SIG-M5 (cell line): ENCODE results near the gene CIROP.

Experiments
- DNase-seq: peaks from one replicate; lab custom pipeline; 2025; lab: John Stamatoyannopoulos, UW

The CIROP gene

DNA sequence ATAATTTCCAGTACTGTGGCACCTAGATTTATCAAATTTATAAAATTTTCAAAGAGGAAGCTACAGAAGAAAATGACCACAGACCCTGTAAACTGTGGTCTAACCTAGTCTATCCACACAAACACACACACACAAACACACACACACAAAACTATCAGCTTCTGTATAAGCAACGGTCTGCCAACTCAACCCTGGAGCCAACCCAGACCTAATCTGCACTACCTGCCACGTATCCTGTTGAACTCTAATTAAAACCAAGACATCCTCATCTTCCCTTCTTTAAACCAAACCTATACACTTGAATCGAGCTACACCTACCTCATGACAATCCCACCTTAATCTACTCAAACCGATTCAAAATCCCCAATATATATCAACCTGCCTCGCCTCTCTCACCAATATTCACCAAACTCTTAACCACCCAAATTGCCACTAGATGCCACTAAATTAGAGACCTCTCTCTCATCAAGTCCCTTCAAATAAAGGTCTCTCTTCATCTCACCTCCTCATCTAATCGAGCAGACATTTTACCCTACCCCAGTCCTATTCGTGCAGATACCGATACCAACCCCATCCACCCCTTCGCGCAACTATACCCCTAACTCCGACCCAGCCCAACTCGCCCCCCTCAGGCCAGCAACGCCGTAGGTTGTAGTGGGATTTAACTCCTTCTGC, 10.7 kb downstream of the CIROP start:
- DNase-seq = no peak

DNA sequence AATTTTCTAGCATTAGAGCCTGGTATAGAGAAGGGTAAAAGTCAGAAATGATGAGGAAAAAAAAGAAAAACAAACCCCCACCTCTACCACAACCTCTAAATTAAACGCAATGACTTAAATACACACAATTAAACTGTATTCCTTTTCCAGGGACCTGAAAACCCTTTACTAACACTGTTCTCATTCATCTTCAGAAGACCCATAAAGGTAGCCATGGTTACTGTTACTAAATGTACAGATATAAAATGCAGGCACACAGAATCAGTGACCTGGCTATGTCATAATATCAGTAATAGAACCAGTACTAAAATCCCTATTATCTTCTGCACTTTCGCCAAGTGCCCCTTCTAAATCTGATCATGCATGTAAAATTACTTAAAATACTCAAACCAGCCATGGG, 11.3 kb downstream of the CIROP start:
- DNase-seq = no peak

DNA sequence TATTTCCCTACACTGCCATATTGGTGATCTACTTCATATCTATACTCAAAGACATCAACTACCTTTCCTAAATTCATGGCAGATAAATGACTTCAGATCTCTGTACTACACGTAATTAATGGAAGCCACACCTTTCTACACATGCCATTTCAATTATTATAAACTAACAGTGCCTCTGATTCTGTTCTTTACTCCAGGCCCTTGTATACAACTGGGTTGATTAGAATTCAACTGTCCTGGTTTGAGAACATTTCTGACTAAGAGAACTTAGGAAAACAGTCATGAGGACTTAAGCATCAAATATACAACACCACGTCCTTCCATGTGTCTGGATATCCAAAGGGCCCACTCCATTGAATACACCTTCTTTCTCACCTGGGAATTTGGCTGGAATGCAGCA, 11.7 kb downstream of the CIROP start:
- no peak for DNase-seq

DNA sequence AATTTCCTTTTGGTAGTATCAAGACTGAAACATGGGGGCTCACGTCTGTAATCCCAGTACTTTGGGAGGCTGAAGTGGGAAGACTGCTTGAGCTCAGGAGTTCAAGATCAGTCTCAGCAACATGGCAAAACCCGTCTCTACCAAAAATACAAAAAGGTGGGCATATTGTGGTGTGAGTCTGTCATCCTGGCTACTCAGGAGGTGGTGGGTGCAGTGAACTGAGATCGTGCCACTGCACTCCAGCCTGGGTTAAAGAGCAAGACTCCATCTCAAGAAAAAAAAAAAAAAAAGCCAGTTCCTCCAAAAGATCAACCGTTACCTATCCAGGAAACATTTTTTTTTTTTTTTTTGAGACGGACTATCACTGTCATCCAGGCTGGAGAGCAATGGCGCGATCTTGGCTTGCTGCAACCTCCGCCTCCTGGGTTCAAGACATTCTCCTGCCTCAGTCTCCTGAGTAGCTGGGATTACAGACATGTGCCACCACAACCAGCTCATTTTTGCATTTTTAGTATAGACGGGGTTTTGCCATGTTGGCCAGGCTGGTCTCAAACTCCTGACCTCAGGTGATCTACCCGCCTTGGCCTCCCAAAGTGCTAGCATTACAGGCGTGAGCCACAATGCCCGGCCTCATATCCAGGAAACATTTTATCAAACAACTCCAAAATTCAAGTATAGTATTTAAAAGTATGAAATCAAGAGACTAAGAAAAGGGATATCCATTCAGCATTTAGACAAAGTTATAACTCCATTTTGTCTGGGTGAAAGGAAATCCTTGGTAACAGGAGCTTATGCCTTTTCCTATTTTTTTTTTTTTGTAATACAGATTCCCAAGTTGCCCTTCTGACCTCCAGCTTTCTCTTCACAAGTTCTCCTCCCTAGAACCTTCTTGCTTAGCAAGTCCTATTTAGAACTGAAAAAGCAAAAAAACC, 13.2 kb downstream of the CIROP start:
- no peak for DNase-seq

DNA sequence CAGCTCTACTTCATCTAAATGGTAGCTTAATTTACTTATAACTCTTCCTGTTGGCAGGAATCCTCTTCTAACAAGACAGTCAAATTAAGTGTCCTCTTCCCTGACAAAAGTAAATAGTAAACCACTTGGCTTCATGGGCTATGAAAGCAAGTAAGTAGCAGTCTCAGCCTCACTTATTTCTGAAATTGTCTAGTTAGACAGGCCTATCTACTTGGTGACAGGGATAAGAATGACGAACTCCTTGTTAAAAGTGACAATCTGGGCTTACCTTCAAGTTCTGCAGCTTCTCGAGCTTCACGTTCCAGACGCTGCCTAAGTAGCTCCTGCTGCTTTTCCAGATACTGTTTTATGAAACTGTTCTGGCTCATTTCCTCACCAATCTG, 14.5 kb downstream of the CIROP start:
- no peak for DNase-seq

DNA sequence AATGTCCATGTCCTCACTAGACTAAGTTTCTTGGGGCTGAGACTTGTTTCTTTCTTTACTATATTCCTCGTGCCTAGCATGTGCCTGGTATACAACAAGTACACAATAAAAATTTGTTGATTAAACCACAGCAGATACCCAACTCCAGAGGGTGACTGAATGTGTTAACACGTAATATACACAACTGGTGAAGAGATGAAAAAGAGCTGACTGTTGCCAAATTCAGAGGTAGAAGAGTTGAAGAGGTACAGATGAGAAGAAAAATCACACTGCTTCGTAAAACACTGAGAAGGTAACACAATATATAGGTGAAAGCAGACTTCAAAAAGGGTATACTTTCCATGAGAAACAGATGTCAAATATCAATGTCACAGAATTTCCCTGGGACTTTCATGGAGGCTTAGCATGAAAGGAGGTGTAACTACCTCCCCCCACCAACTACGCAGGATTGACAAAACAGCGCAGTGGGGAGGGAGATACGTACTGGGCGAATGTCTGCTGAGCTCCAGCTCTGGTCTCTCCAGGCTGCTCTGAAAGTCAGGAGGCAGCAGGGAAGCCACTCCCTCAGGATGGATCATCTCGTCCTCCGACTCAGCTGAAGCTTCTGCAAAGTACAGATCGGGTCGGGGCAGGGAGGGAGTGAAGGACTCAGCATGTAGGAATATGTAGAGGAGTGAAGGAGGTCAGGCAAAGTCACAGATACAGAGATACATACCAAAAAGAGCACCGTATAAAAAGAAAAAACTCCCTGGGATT, 15.1 kb downstream of the CIROP start:
- DNase-seq = no peak

DNA sequence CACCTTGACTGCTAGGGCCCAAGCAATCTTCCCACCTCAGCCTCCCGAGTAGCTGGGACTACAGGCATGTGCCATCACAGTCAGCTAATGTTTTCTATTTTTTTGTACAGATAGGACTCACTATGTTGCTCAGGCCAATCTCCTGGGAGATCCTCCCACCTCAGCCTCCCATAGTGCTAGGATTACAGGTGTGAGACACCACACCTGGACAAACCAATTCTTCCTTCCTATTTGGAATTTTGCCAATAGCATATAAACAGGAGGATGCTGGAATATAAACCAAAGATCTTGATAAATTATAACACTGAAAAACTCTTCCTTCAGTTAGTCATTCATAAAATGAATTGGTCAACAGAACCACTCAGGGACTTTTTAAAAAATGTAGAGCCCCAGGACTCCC, 18.2 kb downstream of the CIROP start:
- DNase-seq = no peak

DNA sequence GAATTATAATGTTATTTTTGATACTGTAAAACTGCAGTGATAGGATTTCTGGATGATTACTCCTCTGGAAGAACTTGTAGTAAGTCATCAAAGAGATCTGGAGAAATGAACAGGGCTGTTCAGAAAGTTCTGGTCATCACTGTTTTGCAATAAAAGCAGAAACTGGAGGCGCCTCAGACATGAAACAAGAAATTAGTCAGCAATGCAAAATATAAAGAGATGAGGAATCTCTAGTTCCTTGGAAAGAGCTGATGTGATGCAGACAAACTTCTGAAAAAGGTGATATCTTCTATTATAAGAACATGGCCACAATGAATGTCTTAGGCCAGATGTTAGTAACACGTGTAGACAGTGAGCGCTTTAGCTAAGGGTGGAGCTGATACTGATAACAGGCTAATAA, 19.3 kb downstream of the CIROP start:
- DNase-seq = no peak

DNA sequence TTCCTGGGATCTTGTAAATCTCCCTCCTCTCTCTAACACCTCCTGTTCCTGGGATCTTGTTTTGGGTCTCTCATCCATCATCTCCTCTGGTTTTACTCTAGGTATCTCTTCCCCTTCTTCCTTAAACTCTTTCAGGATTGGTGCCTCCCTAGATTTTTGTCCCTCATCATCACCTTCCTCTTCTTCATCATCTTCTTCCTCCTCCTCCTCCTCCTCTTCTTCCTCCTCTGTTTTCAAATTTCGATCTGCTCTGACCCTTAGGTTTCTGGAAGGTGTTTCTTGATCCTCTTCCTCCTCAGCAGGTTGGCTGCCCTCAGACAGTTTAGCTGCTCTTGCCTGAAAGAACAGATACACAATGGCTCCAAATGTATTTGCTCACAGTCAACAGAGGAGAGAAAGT, 24.3 kb downstream of the CIROP start:
- no peak for DNase-seq

DNA sequence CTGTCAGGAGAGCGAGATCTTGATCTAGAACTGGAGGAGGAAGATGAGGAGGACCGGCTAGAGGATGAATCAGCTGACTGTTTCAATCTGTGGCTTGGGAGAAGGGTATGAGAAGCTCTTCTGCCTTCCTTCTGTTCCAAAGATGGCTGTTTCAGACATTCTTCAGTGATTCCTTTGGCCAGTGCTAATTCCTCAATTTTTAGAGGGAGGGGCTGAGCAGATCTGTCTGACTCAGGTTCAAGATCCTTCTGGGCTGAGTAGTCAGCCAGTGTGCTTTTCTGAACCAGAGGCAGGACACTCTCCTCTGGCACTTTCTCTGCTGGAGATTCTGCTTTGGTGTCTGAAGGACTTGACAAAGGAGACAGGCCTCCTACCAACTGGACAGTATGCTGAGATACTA, 25.1 kb downstream of the CIROP start:
- DNase-seq = no peak

DNA sequence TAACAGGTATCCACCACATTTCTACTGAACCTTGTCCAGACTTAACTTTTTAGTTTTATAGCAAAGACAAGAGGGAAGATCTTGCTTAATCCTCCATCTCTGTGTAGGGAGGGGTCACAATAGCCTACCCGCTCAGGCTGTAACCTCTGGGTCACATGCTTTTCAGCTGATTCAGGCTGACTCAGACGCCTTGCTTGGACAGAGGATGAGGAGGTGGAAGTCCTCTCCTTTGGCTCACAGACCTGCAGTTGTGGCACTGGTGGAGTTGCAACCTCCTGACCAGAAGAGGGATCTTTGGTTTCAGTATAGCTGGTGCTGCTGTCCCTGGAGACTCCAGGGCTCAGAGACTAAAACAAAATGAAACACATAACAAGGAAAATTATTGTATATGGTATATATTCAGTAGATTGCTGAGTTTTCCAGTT, 26.1 kb downstream of the CIROP start:
- no peak for DNase-seq

DNA sequence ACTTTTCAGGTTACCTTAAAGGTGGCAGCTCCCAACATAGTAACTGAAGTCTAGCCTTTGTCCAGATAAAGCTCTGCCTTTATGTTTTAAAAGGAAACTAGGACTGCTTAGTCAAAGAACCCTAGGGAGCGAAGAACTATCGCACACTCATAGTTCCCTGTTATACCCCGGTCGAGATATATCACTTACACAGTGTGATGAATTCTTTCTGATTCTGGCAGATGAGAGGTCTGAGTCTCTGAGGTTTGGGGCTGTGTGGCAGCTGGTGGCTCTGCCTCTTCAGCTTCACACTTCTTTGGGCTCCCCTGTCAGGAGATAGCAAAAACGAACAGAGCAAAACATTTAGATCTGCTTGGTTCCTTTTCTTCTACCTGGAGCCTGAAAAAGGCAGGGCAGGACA, 26.8 kb downstream of the CIROP start:
- no peak for DNase-seq

DNA sequence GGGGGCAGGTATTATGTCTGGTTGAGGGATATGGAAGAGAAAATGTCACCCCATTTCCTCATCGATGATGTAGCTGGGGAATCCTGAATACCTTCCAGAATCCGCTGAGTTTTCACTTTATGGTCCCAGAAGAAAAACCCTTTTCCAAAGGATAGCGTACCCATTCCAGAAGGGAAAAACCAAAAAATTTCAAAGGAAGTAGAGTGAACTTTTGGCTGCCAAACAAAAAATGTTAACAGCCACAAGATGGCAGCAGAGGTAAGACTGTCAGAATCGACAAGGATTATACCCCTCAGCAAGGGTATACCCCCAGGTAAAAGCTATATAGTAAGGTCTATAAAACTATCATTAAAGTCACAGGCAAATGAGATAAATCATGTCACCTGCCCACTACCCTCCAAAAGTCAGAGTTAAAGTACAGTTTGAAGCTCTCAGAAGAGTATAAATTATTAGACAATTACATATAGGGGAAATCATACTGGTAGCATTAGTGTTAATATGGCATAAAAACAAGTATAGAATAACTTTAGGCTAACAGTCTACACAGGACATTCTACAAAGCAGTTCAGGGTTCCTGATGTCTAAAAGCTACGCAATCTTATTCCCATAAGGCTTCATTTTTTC, 27.9 kb downstream of the CIROP start:
- no peak for DNase-seq

DNA sequence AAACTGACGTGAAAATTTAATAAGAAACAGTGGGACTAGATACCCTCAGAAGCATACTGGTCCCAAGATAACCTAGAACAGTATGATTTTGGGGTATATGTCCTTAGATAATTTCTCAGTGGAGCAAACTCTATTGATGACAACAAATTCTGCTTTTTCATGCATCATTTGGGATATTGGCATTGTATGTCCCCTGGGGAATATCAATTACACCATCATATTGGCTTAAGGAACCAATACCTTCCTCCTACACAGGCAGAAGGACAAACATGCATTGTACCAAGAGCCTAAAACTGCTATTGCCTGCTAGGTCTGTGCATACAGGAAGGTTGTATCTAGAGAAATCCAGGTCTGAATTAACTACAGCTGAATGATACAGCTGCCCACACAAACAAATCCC, 29.9 kb downstream of the CIROP start:
- DNase-seq = no peak

DNA sequence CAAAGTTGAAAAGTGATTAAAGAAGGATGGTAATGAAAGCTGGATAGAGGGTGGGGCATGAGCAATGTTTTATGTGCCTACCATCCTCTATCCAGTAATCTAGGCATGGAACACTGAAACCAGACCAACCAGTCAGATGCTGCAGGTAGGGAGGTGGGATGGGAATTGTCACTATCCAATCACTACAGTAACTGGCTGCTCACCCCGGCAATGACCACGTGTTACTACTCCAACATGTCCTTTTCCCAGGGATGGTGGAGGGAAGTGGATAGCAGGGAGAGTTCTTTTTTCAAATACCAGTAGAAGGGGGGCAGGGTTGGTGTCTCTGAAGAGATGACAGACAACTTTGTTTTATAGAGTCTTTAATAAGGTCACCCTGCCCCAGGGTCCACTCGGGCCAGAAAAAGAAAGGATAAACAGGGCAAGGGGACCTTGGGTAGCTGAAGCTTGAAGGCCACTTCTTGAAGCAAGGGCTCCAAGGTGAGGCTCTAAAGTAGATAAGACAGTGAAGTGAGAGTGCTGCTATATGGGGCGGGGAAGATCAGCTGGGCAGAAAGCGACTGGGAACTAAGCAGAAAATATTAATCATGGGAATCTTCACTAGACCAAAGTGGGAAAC, 32.8 kb downstream of the CIROP start:
- no peak for DNase-seq

DNA sequence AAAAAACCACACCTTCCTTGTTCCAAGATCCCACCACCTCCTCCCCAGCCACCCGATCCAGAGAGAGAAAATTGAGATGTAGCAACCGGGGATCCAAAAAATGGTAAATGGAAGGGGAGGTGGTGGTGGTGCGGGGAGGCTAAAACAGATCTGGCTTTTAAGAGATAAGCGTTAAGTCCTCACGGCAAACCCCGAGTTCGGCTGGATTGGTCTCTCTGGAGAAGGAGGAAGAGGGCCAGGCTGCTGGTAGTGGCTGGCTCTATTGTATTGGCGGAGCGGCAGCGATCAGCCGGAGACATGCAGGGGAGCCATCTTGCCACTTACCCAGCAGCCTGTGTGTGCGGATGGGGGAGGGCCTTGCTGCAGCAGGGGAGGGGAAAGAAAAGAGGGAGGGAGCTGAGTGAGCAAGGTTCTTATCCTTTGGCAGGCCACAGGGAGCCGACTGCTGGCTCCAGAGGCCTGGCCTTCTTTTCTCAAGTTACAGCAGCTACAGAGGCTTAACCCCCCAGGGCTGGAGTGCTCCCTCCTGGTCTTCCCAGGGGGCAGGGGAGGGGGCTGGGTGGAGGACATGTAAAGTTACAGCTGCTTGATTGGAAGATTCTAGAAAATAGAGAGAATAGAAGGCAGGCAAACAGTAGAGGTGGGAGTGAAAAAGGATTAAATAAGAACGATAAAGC, 33.4 kb downstream of the CIROP start:
- DNase-seq = no peak

DNA sequence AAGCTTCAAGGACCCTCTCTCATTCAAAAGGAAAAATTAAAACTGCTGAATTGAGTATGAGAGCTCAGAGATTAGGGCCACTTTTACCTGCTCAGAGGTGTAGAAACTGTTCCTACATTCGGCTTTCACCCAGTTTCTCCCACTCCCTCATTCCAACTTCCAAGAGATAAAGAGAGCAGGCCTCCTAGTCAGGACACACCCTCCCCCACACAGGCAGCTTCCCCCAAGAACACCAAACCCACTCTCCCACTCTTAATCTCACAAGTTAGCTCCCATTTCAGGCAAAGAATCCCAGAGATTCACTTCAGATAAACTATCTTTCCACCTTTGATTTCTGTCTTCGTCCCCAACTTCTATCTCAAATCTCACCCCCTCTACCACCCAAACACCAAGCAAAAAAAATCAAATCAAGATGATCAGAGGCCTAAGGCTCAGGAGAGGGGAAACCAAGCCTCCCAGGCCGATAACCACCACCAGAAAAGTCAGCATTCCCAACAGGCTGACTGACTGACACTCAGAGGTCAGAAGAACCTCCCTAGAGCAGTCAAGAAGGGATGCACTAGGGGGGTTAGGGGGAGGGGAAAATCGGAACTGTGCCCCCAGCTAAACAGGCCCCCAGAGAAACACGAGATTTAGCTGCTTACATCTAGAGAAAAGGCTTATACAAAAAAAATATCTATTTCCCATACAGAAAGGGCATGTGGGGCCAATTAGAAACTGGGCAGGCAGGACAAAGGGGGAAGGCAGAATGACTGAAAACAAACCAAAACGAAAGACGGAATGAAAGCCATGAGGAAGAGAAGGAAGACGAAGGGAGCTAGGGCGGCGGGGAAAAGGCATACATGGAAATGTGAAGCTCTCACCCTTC, 34.3 kb downstream of the CIROP start:
- no peak for DNase-seq

DNA sequence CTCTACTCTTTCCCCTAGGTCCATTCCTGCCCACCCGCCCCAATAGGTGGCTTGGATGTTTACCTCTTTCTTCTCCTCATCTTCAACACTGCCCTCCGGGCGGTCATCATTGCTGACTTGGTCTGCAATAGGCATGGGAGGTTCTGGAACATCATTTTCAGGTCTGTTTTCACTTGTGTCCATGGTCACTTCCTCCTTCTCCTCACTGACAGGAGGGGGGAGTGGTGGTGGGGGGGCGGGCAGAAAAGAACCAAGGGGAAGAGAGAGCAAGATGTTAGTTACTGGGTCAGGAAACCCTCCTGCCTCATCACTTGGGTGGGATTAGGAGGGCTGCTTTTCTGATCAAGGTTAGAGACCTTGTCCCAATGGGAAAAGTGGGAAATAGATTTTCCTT, 35.4 kb downstream of the CIROP start:
- DNase-seq = no peak

DNA sequence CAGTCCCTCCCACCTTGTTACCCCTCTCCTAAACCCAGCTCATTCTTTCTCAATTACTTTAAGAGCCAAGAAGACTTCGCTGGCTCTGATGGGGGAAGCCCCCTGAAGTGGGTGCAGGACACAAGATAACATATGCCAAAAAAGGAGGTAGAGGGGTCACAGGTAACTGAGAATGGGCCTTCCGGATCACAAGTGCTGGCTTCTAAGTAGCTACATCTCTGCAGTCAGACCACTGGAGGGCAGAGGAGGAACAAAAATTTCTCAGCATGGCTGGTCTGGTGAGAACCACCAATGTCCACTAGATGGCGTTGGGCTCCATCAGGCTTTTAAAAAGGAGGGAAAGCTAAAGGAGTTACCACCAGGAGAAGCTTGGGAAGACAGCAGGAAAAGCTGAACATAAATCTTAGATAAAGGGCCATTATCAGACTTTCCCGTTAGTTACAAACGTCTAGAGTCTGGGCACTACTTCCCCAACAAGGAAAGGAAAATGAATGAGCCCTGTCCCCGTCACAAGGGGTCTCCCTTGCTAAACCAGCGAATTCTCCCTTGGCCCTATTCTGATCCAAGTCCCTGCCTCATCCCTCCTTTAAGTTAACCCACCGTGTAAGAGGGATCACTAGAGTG, 35.9 kb downstream of the CIROP start:
- DNase-seq = no peak
